GM18870 (cell line): ENCODE measurements around the gene HLCS.

Experiments
- ATAC-seq: cut with Tn5 transposase; IDR thresholded peaks from one replicate; pipeline ENCODE4 v1.9.1; 2021; ENCODE audit warnings: moderate library complexity; ENCODE audit not compliant: unreplicated experiment

HLCS gene

GRCh38 chr21:36852293-36852692 is 114.2 kb downstream of the HLCS start:
- no peak for ATAC-seq

- ATAC-seq, result no peak
Measured at GRCh38 chr21:36851121-36851520, 115.3 kb downstream of the HLCS start.

GRCh38 chr21:36850372-36850771 is 116.1 kb downstream of the HLCS start:
- ATAC-seq, result no peak

DNA sequence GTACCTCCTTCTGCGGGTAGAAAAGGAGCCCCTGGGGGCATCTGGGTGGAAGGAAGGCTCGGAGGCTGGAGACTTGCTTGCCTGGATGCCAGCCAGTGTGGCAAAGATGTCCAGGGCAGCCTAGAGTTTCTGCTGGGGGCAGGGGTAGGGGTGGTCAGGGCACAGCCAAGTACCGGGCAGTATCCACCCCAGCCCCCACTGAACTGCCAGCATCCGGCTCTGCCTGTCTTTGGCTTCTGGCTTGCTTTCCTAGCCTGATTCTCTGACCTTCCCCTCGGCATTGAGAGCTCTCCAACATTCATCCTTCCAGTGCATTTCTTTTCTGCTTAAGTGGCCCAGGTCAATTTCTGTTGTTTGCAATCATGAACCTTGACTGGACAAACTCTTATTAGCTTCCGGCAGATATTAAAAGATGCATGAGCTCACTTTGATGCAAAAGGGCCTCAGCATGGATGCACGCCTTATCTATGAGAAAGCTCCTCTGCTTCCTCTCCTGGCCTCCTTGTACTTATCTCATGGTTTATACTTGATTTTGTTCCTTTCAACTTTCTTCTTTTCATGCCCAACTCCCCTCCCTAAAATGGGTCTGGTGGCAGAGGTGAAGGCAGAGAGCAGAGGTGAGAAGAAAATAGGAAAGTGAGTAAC is 116.9 kb downstream of the HLCS start:
- no peak for ATAC-seq

DNA sequence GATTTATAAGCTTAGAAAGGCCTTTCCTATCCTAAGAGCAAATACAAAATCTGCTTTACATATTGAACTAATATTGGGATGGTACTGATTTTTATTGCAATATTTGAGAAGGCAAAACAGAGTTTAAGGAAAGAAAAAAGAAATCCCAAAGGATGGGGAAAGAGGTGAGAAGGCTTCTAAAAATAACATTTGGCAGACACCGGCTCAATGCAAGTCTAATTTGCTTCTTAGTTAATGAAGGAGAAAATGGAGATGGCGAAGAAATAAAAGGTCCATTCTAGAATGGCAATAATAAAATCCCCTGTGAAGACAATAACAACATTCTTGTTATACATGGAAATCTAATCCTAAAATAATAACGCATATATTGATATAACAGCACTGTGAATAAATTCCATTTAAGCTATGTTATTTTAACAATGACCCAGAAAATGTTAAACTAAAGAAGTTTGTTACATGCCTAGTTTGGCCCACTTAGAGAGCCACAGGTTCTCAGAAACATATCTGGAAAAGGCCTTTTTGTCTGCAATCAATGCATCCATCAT is 117.7 kb downstream of the HLCS start:
- ATAC-seq, result no peak

DNA sequence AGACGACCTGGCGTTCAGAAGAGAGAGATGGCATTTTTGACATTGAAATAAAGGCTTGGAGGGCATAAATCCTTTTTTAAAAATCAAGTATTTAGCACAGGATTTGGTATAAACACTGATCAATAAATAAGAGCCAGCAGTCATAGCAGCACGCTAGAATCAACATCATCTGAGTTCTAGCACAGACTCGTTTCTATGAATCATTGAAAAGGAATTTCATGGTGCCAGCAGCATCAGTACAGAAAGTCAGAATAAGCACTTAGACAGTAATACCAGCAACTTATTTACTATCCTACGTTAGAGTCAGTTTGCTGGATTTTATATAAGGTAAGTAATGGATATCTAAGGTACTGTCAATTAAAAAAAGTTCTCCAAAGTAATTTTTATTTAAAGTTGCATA is 119.3 kb downstream of the HLCS start:
- no peak for ATAC-seq

GRCh38 chr21:36846631-36847030 is 119.8 kb downstream of the HLCS start:
- no peak for ATAC-seq

- no peak for ATAC-seq
Measured at GRCh38 chr21:36845790-36846189, 120.7 kb downstream of the HLCS start.

DNA sequence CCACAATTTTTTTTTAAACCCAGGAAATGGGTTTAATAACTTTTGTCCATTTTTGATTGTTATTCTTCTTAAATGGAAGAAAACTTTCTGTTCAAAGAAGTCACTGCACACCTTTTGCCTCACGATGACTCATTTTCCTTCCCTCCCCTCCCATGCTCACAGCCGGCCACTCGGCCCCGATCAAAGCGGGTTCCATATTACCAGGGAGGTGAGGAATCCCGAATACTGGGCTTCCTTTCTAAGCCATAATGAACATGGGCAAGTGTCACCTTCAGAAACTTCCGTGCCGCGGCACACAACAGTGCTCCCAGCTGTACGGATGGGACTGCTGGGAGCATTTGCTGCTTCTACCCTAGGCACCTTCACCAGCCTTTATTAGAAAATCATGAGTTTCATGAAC is 121.4 kb downstream of the HLCS start:
- ATAC-seq, result no peak

DNA sequence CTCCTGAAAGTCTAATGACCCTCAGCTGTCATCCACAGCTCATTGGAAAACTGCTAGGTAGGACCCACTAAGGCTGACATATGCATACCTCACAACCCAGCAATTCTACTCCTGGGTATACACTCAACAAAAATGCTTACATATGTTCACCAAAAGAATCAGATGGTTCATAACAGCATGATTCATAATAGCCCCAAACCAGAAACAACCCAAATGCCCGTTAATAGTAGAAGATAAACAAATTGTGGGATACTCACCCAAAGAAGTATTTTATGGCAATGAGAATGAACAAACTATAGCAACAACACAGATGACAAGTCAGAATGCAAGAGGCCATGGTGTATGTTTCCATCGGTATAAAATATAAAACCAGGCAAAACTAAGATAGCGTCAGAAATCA is 124.6 kb downstream of the HLCS start:
- no peak for ATAC-seq

DNA sequence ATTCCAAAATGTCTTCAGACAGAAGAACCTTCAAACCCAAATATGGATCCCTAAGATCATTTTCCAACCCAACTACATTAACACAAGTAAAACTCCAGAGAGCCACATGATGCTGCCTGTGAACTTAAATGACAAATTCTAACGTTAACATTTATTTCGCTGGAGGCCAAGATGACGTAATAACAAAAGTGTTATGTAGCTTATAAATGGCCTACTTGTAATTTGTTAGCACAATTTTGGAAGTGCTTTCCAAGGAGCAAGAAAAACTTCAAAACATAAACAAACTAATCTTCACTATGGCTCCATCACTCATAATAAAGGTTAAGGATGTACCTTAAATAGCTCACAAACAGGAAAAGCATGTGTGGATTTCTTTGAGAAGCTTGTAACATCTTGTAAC is 126.7 kb downstream of the HLCS start:
- no peak for ATAC-seq

DNA sequence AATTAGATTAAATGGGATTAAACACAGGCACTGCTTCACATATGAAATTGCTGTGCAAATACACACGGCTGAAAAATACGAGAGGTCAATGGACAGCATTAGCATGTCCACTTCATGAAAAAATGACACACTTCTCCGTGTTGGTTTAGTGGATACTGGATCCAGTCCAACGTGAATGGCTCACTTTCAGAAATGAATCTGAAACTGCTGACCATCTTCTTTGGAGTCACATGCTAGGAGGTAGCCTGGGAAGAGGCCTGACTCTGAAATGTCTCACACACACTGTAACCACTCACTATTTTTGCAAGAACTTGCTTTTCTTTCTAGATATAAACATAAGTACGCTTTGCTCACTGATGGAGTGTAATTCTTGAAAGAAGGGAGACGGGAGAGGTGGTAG is 127.3 kb downstream of the HLCS start:
- no peak for ATAC-seq

GRCh38 chr21:36835383-36835795 is 131.1 kb downstream of the HLCS start:
- no peak for ATAC-seq

DNA sequence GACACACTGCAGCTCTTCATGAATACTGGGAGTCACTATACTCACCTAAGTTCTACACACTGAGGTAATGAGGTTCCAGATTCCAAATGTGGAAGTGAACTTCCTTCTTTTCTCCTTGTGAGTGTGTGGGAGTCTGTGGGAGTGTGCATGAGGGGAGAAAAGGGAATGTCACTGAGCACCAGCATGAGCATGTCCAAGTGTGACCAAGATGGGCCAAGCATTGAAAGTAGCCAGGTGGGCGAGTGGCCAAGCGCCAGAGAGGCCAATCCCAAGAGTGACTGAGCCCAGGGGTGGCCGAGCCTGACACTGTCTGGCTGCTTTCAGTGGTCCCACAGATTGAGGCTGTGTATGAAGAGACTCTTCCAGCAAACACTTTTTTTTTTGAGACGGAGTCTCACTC is 132.3 kb downstream of the HLCS start:
- ATAC-seq, result no peak

GRCh38 chr21:36830100-36830499 is 136.4 kb downstream of the HLCS start:
- ATAC-seq, result no peak

- ATAC-seq, result no peak
Measured at GRCh38 chr21:36828891-36829515, 137.5 kb downstream of the HLCS start.

DNA sequence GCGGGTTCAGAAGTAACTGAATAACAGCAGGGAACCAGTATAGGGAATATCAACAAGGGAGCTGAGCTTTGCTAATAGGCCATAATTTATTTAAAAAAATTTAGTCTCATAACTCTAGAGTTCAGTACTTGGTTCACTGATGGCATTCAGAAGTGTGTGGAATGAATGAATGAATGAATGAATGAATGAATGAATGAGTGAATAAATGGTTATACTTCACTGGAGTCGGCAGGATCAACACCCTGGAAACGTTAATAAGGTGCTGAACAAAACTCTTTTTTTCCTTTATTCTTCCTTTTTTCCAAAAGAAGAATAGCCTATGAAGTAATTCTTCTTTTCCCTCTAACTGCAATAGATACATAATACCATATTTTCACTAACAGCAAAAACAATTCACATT is 138.3 kb downstream of the HLCS start:
- ATAC-seq, result no peak

GRCh38 chr21:36825658-36826057 is 140.8 kb downstream of the HLCS start:
- ATAC-seq, result no peak

GRCh38 chr21:36821032-36821299 is 145.5 kb downstream of the HLCS start:
- ATAC-seq, result no peak

- no peak for ATAC-seq
Measured at GRCh38 chr21:36820176-36821031, 146.1 kb downstream of the HLCS start.

- no peak for ATAC-seq
Measured at GRCh38 chr21:36817732-36818450, 148.6 kb downstream of the HLCS start.
